GM12878 (cell line): ENCODE measurements around the gene OR52M1. TPM values are rescaled to one million over a fixed set of nuclear protein-coding genes. Genes with fewer than 3 reads are reported as not detected.

Experiments
- ATAC-seq: fragments of 200-7000 bp; cut with Tn5 transposase; 3 replicates; pipeline ENCODE4 v1.9.1; 2020; ENCODE audit warnings: mild to moderate bottlenecking, moderate library complexity
- BruUV-seq: library from RNA; stranded (reverse); fragments of 400-500 nt; replicated peaks from 2 replicates; lab custom pipeline; 2021; lab: Mats Ljungman, UMichigan
- CTCF ChIA-PET: fragments of 300-600 bp; sonication (Branson Sonifier 250); formaldehyde crosslinking; extraction: SDS; loops from one replicate; lab custom pipeline; 2021; ENCODE audit warnings: inconsistent platforms; lab: Yijun Ruan, JAX
- POLR2A ChIA-PET: fragments of 350-600 bp; formaldehyde crosslinking; extraction: SDS; loops from one replicate; lab custom pipeline; 2021; ENCODE audit warnings: inconsistent platforms; lab: Charles Lee
- RAD21 ChIA-PET: fragments of 300-600 bp; sonication (Branson Sonifier 250); formaldehyde crosslinking; loops from one replicate; lab custom pipeline; 2023; ENCODE audit warnings: antibody characterized with exemption; ENCODE audit not compliant: unreplicated experiment; lab: Charles Lee
- SMC1A ChIA-PET: fragments of 300-600 bp; sonication (Branson Sonifier 250); formaldehyde crosslinking; loops from one replicate; lab custom pipeline; 2023; ENCODE audit not compliant: unreplicated experiment, uncharacterized antibody; lab: Charles Lee
- DNase-seq: peaks from one replicate; pipeline ENCODE4 v3.0.0-alpha.2; 2011; ENCODE audit warnings: low read depth, low spot score
- FAIRE-seq: peaks from 3 replicates; lab custom pipeline; 2011; peaks lifted over from hg19 to GRCh38; lab: Jason Lieb, UNC
- H2AFZ ChIP-seq: 2 replicates; pipeline ENCODE4 v1.6.0; 2011; ENCODE audit warnings: low read depth, low read length, control low read depth; ENCODE audit not compliant: control insufficient read depth
- H3K27ac ChIP-seq: 2 replicates; pipeline ENCODE4 v1.5.1; 2011; ENCODE audit warnings: control low read depth; ENCODE audit not compliant: control insufficient read depth, insufficient read depth
- H3K27me3 ChIP-seq, 2 experiments: replicated peaks in 1 of 2; 2 replicates each; pipeline versions ENCODE4 v1.6.0 to v1.6.1; 2011; ENCODE audit warnings: low read length in 1 of 2; ENCODE audit not compliant: control insufficient read depth in 2 of 2, insufficient read depth in 2 of 2
- H3K36me3 ChIP-seq, 2 experiments: 2 replicates each; pipeline ENCODE4 v1.5.1; 2011; ENCODE audit warnings: low read length in 1 of 2; ENCODE audit not compliant: control insufficient read depth in 2 of 2, insufficient read depth in 2 of 2
- H3K4me1 ChIP-seq: 2 replicates; pipeline ENCODE4 v1.6.1; 2011; ENCODE audit warnings: mild to moderate bottlenecking, low read length, moderate library complexity, mixed read lengths; ENCODE audit not compliant: control insufficient read depth, insufficient read depth
- H3K4me2 ChIP-seq: 2 replicates; pipeline ENCODE4 v1.6.0; 2011; ENCODE audit warnings: control low read depth; ENCODE audit not compliant: control insufficient read depth, insufficient read depth
- H3K4me3 ChIP-seq: fragments of 200-600 bp; sonication (generic); 2 replicates; pipeline ENCODE4 v1.5.1; 2016
- H3K79me2 ChIP-seq: 2 replicates; pipeline ENCODE4 v1.6.0; 2011; ENCODE audit warnings: low read length; ENCODE audit not compliant: control insufficient read depth, insufficient read depth
- H3K9ac ChIP-seq: 2 replicates; pipeline ENCODE4 v1.8.0; 2011; ENCODE audit warnings: low read length, control low read depth, mixed read lengths; ENCODE audit not compliant: control insufficient read depth, insufficient read depth
- H3K9me3 ChIP-seq: replicated peaks from 3 replicates; pipeline ENCODE4 v1.5.1; 2011; ENCODE audit warnings: mild to moderate bottlenecking, low read length; ENCODE audit not compliant: control insufficient read depth, insufficient read depth
- H4K20me1 ChIP-seq: 2 replicates; pipeline ENCODE4 v1.6.0; 2011; ENCODE audit not compliant: control insufficient read depth, insufficient read depth
- WGBS: methylation state at CpG from one replicate; pipeline ENCODE4 v1.1.6; 2016; ENCODE audit warnings: low lambda C conversion rate; ENCODE audit not compliant: insufficient replicate concordance, insufficient coverage; ENCODE audit errors: missing lambda C conversion rate; 5-methylcytosine and 5-hydroxymethylcytosine counted together
- in situ Hi-C: fragments of 300-500 bp; cut with MboI; formaldehyde crosslinking; loops from 9 replicates; pipeline ENCODE4 v1.14.3; 2018; ENCODE audit warnings: mixed read lengths
- intact Hi-C: fragments of 100-400 bp; cut with micrococcal nuclease; formaldehyde crosslinking; loops from one replicate; pipeline ENCODE4 v1.14.2; 2022; ENCODE audit not compliant: unreplicated experiment
- polyA plus RNA-seq, 11 experiments: library from polyadenylated mRNA; depleted of rRNA in 4 of 11; unstranded in 6 of 11; stranded (reverse) in 5 of 11; fragments of >200 nt; fragmentation: Nextera tagmentation in 4 of 11; fragmentation: Illumina TruSeq in 1 of 11; extraction: Ambion mirVana in 4 of 11; extraction: Trizol in 1 of 11; gene quantifications; 1 replicate in 1 of 11; 2 replicates in 10 of 11; pipeline versions ENCODE4 v1.2.1 to v1.2.3, GENCODE V29; 2011 to 2016; ENCODE audit warnings: inconsistent platforms in 2 of 11, missing spikeins in 2 of 11, low read depth in 1 of 11
- total RNA-seq, 4 experiments: library from RNA; depleted of rRNA in 3 of 4; stranded (reverse); fragments of >200 nt in 3 of 4; fragmentation: Illumina TruSeq in 1 of 4; extraction: Trizol in 1 of 4; gene quantifications; 2 replicates each; pipeline versions ENCODE4 v1.2.1 to v1.2.3, GENCODE V29; 2013 to 2021
- TF ChIP-seq, protein P1 (sequence below): IDR thresholded peaks from 2 replicates; pipeline ENCODE4 v1.6.1; 2012; ENCODE audit warnings: mild to moderate bottlenecking, low read depth, low read length

OR52M1 gene
- total and polyA plus RNA-seq, 10 of the 15 experiments (the other 5 are each of a cell fraction or from before 2014, with no cell fraction given), result not detected

DNA sequence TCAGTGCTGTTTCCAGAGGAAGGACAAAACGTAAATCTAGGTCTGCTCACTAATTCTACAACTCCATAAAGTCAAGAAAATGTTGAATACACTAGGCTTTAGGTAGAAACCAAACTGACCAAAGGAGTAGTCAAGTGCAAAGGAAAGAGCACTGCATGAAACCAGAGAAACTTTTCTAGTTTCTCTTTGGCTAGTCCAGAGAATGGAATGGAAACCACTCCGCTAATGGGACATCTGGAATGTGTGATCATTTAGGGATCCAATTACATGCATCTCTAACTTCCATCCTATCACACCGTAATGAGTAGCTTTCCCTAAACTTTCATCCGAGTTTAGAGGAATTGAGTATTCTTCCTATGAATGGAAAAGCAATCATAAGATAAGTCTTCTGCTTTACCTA is 2.4 kb downstream of the OR52M1 start:
- Histone ChIP-seq H3K36me3 (no peaks in the 10 kb centered on the region), H3K4me2 (no peak overlapping the region), H4K20me1 (no peaks in the 10 kb centered on the region), H3K9ac (no peak overlapping the region), H3K9me3 (no peaks in the 10 kb centered on the region), H3K27me3 (no peaks in the 10 kb centered on the region; a peak in 2 of 4 replicates), H2AFZ (no peak overlapping the region), H3K79me2 (no peaks in the 10 kb centered on the region), H3K4me1 (no peaks in the 10 kb centered on the region), H3K4me3 (no peak overlapping the region)
- ATAC-seq (no peak), FAIRE-seq (no peak)
- ChIA-PET SMC1A (no interaction called here), POLR2A (no interaction called here), CTCF (interaction anchor here (0.6 kb wide), 1 partner anchor 366 kb away, joined by 3 read pairs; no protein-coding TSS in a partner anchor), RAD21 (no interaction called here)
- no TSS peak for BruUV-seq
- TF ChIP-seq, protein P1, sequence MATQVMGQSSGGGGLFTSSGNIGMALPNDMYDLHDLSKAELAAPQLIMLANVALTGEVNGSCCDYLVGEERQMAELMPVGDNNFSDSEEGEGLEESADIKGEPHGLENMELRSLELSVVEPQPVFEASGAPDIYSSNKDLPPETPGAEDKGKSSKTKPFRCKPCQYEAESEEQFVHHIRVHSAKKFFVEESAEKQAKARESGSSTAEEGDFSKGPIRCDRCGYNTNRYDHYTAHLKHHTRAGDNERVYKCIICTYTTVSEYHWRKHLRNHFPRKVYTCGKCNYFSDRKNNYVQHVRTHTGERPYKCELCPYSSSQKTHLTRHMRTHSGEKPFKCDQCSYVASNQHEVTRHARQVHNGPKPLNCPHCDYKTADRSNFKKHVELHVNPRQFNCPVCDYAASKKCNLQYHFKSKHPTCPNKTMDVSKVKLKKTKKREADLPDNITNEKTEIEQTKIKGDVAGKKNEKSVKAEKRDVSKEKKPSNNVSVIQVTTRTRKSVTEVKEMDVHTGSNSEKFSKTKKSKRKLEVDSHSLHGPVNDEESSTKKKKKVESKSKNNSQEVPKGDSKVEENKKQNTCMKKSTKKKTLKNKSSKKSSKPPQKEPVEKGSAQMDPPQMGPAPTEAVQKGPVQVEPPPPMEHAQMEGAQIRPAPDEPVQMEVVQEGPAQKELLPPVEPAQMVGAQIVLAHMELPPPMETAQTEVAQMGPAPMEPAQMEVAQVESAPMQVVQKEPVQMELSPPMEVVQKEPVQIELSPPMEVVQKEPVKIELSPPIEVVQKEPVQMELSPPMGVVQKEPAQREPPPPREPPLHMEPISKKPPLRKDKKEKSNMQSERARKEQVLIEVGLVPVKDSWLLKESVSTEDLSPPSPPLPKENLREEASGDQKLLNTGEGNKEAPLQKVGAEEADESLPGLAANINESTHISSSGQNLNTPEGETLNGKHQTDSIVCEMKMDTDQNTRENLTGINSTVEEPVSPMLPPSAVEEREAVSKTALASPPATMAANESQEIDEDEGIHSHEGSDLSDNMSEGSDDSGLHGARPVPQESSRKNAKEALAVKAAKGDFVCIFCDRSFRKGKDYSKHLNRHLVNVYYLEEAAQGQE, result no peak
- TF ChIP-seq, all 136 proteins: peak for 0
- 36% methylated on average over 4 of the region's 4 CpGs for WGBS
- in situ Hi-C loops (no loop called here), intact Hi-C loops (no loop called here)
- no peak overlapping the region for H3K27ac ChIP-seq
- DNase-seq, result no peak
